Stomach (tissue), 4 donors: ENCODE results near the gene PDILT.

ENCODE experiments used
- CTCF ChIP-seq, 7 experiments: fragments of 450-650 bp in 4 of 7; fragments of 200-600 bp in 3 of 7; sonication (generic) in 3 of 7; IDR thresholded peaks; one replicate each; pipeline ENCODE4 v1.5.1; 2016 to 2019; ENCODE audit warnings: antibody characterized with exemption in 7 of 7, control low read depth in 2 of 7, mild to moderate bottlenecking in 1 of 7
- POLR2A ChIP-seq, 4 donors: fragments of 450-650 bp; IDR thresholded peaks; one replicate each; pipeline ENCODE4 v1.6.1; 2016; ENCODE audit warnings: antibody characterized with exemption in 4 of 4, control low read depth in 2 of 4, mild to moderate bottlenecking in 1 of 4, moderate library complexity in 1 of 4

GRCh38 chr16:20399185-20399584 lies 5.4 kb downstream of the PDILT start:
- TF ChIP-seq CTCF (IDR thresholded peaks at IDR 0.05): peak in 1 of 7 experiments; percentile 8
- TF ChIP-seq POLR2A (IDR thresholded peaks at IDR 0.05): no peak
